ENCODE results near the gene DUOX1.

The DUOX1 gene

GRCh38 chr15:45147606-45148005, 17.8 kb downstream of the DUOX1 start:
- Histone ChIP-seq H3K4me1 (ENCODE audit: insufficient read depth, low read length) (no peaks in the 10 kb centered on the region), H3K9me3 (ENCODE audit: low read length) (no peaks in the 10 kb centered on the region), H3K36me3 (ENCODE audit: insufficient read depth, low read length) (no peaks in the 10 kb centered on the region), H2AFZ (ENCODE audit: low read depth, low read length) (no peak overlapping the region), H3K4me3 (ENCODE audit: low read length) (no peak overlapping the region), H3K27me3 (ENCODE audit: insufficient read depth, low read length) (peaks cover 11% of the 10 kb centered on the region)

- Histone ChIP-seq H3K4me1 (ENCODE audit: insufficient read depth, low read length) (no peaks in the 10 kb centered on the region), H2AFZ (ENCODE audit: low read depth, low read length) (no peak overlapping the region), H3K36me3 (ENCODE audit: insufficient read depth, low read length) (no peaks in the 10 kb centered on the region), H3K9me3 (ENCODE audit: low read length) (no peaks in the 10 kb centered on the region), H3K4me3 (ENCODE audit: low read length) (no peak overlapping the region), H3K27me3 (ENCODE audit: insufficient read depth, low read length) (peaks cover 8% of the 10 kb centered on the region)
These were observed 18.6 kb downstream of the DUOX1 start for GRCh38 chr15:45148076-45149059.

- Histone ChIP-seq H3K4me1 (ENCODE audit: insufficient read depth, low read length) (no peaks in the 10 kb centered on the region), H3K36me3 (ENCODE audit: insufficient read depth, low read length) (no peaks in the 10 kb centered on the region), H3K9me3 (ENCODE audit: low read length) (no peaks in the 10 kb centered on the region), H3K4me3 (ENCODE audit: low read length) (no peak overlapping the region), H2AFZ (ENCODE audit: low read depth, low read length) (no peak overlapping the region), H3K27me3 (ENCODE audit: insufficient read depth, low read length) (peaks cover 3% of the 10 kb centered on the region)
These were observed 19.3 kb downstream of the DUOX1 start for GRCh38 chr15:45149060-45149459.

- Histone ChIP-seq H3K9me3 (ENCODE audit: low read length) (no peaks in the 10 kb centered on the region), H2AFZ (ENCODE audit: low read depth, low read length) (no peak overlapping the region), H3K27me3 (ENCODE audit: insufficient read depth, low read length) (no peaks in the 10 kb centered on the region), H3K4me3 (ENCODE audit: low read length) (no peak overlapping the region), H3K4me1 (ENCODE audit: insufficient read depth, low read length) (no peaks in the 10 kb centered on the region), H3K36me3 (ENCODE audit: insufficient read depth, low read length) (no peaks in the 10 kb centered on the region)
These were observed 20.7 kb downstream of the DUOX1 start for GRCh38 chr15:45150481-45150880.

- Histone ChIP-seq H3K36me3 (ENCODE audit: insufficient read depth, low read length) (no peaks in the 10 kb centered on the region), H3K9me3 (ENCODE audit: low read length) (no peaks in the 10 kb centered on the region), H2AFZ (ENCODE audit: low read depth, low read length) (no peak overlapping the region), H3K27me3 (ENCODE audit: insufficient read depth, low read length) (no peaks in the 10 kb centered on the region), H3K4me1 (ENCODE audit: insufficient read depth, low read length) (no peaks in the 10 kb centered on the region), H3K4me3 (ENCODE audit: low read length) (no peak overlapping the region)
These were observed 21.2 kb downstream of the DUOX1 start for GRCh38 chr15:45150997-45151396.

GRCh38 chr15:45151998-45152828, 22.4 kb downstream of the DUOX1 start:
- H3K36me3 ChIP-seq (ENCODE audit: insufficient read depth, low read length) = no peaks in the 10 kb centered on the region
- H2AFZ ChIP-seq (ENCODE audit: low read depth, low read length) = no peak overlapping the region
- peaks cover 4% of the 10 kb centered on the region for H3K4me1 ChIP-seq (ENCODE audit: insufficient read depth, low read length)
- no peaks in the 10 kb centered on the region for H3K27me3 ChIP-seq (ENCODE audit: insufficient read depth, low read length)
- no peak overlapping the region for H3K4me3 ChIP-seq (ENCODE audit: low read length)
- H3K9me3 ChIP-seq (ENCODE audit: low read length) = no peaks in the 10 kb centered on the region

GRCh38 chr15:45155739-45156138, 25.9 kb downstream of the DUOX1 start:
- Histone ChIP-seq H2AFZ (ENCODE audit: low read depth, low read length) (no peak overlapping the region), H3K36me3 (ENCODE audit: insufficient read depth, low read length) (no peaks in the 10 kb centered on the region), H3K4me1 (ENCODE audit: insufficient read depth, low read length) (peaks cover 14% of the 10 kb centered on the region), H3K27me3 (ENCODE audit: insufficient read depth, low read length) (no peaks in the 10 kb centered on the region), H3K9me3 (ENCODE audit: low read length) (no peaks in the 10 kb centered on the region), H3K4me3 (ENCODE audit: low read length) (no peak overlapping the region)

GRCh38 chr15:45156744-45157455, 27.1 kb downstream of the DUOX1 start:
- Histone ChIP-seq H3K4me1 (ENCODE audit: insufficient read depth, low read length) (peaks cover 14% of the 10 kb centered on the region), H2AFZ (ENCODE audit: low read depth, low read length) (no peak overlapping the region), H3K27me3 (ENCODE audit: insufficient read depth, low read length) (no peaks in the 10 kb centered on the region), H3K36me3 (ENCODE audit: insufficient read depth, low read length) (no peaks in the 10 kb centered on the region), H3K4me3 (ENCODE audit: low read length) (no peak overlapping the region), H3K9me3 (ENCODE audit: low read length) (no peaks in the 10 kb centered on the region)

- Histone ChIP-seq H2AFZ (ENCODE audit: low read depth, low read length) (no peak overlapping the region), H3K36me3 (ENCODE audit: insufficient read depth, low read length) (no peaks in the 10 kb centered on the region), H3K27me3 (ENCODE audit: insufficient read depth, low read length) (no peaks in the 10 kb centered on the region), H3K9me3 (ENCODE audit: low read length) (no peaks in the 10 kb centered on the region), H3K4me3 (ENCODE audit: low read length) (no peak overlapping the region), H3K4me1 (ENCODE audit: insufficient read depth, low read length) (peaks cover 14% of the 10 kb centered on the region)
These were observed 28.2 kb downstream of the DUOX1 start for GRCh38 chr15:45157974-45158373.

GRCh38 chr15:45161666-45162065, 31.9 kb downstream of the DUOX1 start:
- H2AFZ ChIP-seq (ENCODE audit: low read depth, low read length) = no peak overlapping the region

GRCh38 chr15:45162771-45163507, 33.1 kb downstream of the DUOX1 start:
- Histone ChIP-seq H3K4me3 (ENCODE audit: low read length) (no peak overlapping the region), H3K9me3 (ENCODE audit: low read length) (no peaks in the 10 kb centered on the region), H3K36me3 (ENCODE audit: insufficient read depth, low read length) (no peaks in the 10 kb centered on the region), H3K27me3 (ENCODE audit: insufficient read depth, low read length) (no peaks in the 10 kb centered on the region), H2AFZ (ENCODE audit: low read depth, low read length) (no peak overlapping the region), H3K4me1 (ENCODE audit: insufficient read depth, low read length) (peaks cover 8% of the 10 kb centered on the region)

More at GRCh38 chr15:45161666-45162065, 31.9 kb downstream of the DUOX1 start:
- H3K4me1 ChIP-seq (ENCODE audit: insufficient read depth, low read length) = peaks cover 17% of the 10 kb centered on the region
- H3K4me3 ChIP-seq (ENCODE audit: low read length) = no peak overlapping the region
- H3K9me3 ChIP-seq (ENCODE audit: low read length) = no peaks in the 10 kb centered on the region
- no peaks in the 10 kb centered on the region for H3K36me3 ChIP-seq (ENCODE audit: insufficient read depth, low read length)
- H3K27me3 ChIP-seq (ENCODE audit: insufficient read depth, low read length) = no peaks in the 10 kb centered on the region

GRCh38 chr15:45163508-45163856, 33.7 kb downstream of the DUOX1 start:
- H3K27me3 ChIP-seq (ENCODE audit: insufficient read depth, low read length) = no peaks in the 10 kb centered on the region
- no peaks in the 10 kb centered on the region for H3K9me3 ChIP-seq (ENCODE audit: low read length)

More at GRCh38 chr15:45163508-45163856, 33.7 kb downstream of the DUOX1 start:
- no peak overlapping the region for H2AFZ ChIP-seq (ENCODE audit: low read depth, low read length)
- peaks cover 3% of the 10 kb centered on the region for H3K36me3 ChIP-seq (ENCODE audit: insufficient read depth, low read length)
- H3K4me1 ChIP-seq (ENCODE audit: insufficient read depth, low read length) = peaks cover 3% of the 10 kb centered on the region
- no peak overlapping the region for H3K4me3 ChIP-seq (ENCODE audit: low read length)
